Activated CD8-positive, alpha-beta T cell treated with anti-CD3 and anti-CD28 coated beads for 36 hours (primary cell): ENCODE measurements around the gene KATNB1. TPM values are rescaled to one million over a fixed set of nuclear protein-coding genes. Genes with fewer than 3 reads are reported as not detected.

Experiments
- ATAC-seq: fragments of 200-7000 bp; cut with Tn5 transposase; one replicate; pipeline ENCODE4 v1.10.0; 2021; ENCODE audit warnings: mild to moderate bottlenecking, moderate library complexity
- CTCF ChIA-PET: fragments of 350-600 bp; sonication (Branson Sonifier 250); formaldehyde crosslinking; loops from one replicate; lab custom pipeline; 2021; ENCODE audit warnings: antibody characterized with exemption; lab: Charles Lee
- POLR2A ChIA-PET: fragments of 350-600 bp; sonication (Branson Sonifier 250); formaldehyde crosslinking; loops from one replicate; lab custom pipeline; 2021; ENCODE audit warnings: antibody characterized with exemption; lab: Charles Lee
- DNase-seq: peaks from one replicate; pipeline ENCODE4 v3.0.0-alpha.2; 2020
- H3K27ac Mint-ChIP-seq: one replicate; pipeline ENCODE4 v1.8.0; 2021; ENCODE audit warnings: mild to moderate bottlenecking, mixed read lengths
- H3K27me3 Mint-ChIP-seq: one replicate; pipeline ENCODE4 v1.8.0; 2021; ENCODE audit warnings: mixed read lengths
- H3K36me3 Mint-ChIP-seq: one replicate; pipeline ENCODE4 v1.8.0; 2021; ENCODE audit warnings: low read depth, mixed read lengths
- H3K4me1 Mint-ChIP-seq: one replicate; pipeline ENCODE4 v1.8.0; 2021; ENCODE audit warnings: low read depth, mixed read lengths
- H3K4me3 Mint-ChIP-seq: one replicate; pipeline ENCODE4 v1.8.0; 2021; ENCODE audit warnings: mild to moderate bottlenecking, moderate library complexity, mixed read lengths
- H3K9me3 Mint-ChIP-seq: one replicate; pipeline ENCODE4 v1.8.0; 2021; ENCODE audit warnings: mixed read lengths
- CTCF ChIP-seq: fragments of 200-600 bp; IDR thresholded peaks from one replicate; pipeline ENCODE4 v1.8.0; 2022; ENCODE audit warnings: antibody characterized with exemption, mild to moderate bottlenecking
- intact Hi-C: fragments of 100-400 bp; cut with micrococcal nuclease; formaldehyde crosslinking; loops from one replicate; pipeline ENCODE4 v1.10.0; 2022
- total RNA-seq, 2 experiments: library from RNA; stranded (reverse); gene quantifications; one replicate each; pipeline ENCODE4 v1.2.3, GENCODE V29; 2021

Gene KATNB1
- total RNA-seq, 2 experiments from 2014 or later: 35.1 to 39.6 TPM

DNA sequence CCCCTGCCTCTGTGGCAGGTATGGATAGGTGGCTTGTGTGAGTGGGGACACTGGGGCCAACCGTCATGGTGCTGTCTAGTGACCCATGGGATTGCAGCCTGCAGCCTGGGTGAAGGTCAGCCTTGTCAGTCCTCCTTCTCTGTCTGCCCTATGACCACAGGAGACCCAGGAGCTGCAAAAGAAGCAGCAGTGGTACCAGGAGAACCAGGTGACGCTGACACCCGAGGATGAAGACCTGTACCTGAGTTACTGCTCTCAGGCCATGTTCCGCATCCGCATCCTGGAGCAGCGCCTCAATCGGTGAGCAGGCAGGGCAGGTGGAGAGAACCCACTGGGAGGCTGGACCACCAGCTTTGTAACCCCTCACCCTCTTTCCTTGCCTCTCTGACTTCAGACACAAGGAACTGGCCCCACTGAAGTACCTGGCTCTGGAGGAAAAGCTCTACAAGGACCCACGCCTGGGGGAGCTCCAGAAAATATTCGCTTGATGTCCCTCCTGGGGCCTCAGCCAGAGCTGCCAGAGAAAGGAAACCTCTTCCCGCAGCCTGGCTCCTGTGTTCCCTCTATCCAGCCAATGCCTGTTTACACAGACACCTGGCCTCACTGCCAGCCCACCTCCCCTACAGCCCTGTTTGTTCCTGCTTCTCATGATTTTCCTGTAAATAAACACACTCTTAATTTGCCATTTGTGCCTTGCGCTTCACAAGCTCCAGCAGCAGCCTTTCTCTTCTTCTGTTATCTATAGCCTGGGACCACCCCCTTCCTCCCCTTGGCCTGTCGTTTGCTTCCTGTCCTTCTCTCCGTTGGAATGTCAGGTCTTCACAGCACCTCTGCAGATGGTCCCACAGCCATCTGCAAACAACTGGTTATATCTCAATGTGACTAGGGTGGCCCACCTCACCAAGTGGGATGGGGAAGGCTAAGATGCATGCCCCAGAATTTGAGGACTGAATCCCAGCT lies 4.5 kb upstream of the KATNB1 start:
- no peaks in the 10 kb centered on the region for H3K27me3 Mint-ChIP-seq
- peaks cover 3% of the 10 kb centered on the region for H3K4me1 Mint-ChIP-seq
- H3K4me3 Mint-ChIP-seq: no peak overlapping the region
- peaks cover 8% of the 10 kb centered on the region for H3K9me3 Mint-ChIP-seq
- intact Hi-C loops: loop anchor here (10.0 kb wide), 1 partner anchor 126 kb away; no protein-coding TSS in a partner anchor
- H3K27ac Mint-ChIP-seq: no peak overlapping the region
- ChIA-PET CTCF (interaction anchor here (1.4 to 2.8 kb wide), 2 partner anchors 83 to 154 kb away, joined by 4 to 13 read pairs; no protein-coding TSS in a partner anchor), POLR2A (no interaction called here)
- TF ChIP-seq CTCF: no peak
- DNase-seq: no peak
- peaks cover 15% of the 10 kb centered on the region for H3K36me3 Mint-ChIP-seq
- ATAC-seq: no peak

DNA sequence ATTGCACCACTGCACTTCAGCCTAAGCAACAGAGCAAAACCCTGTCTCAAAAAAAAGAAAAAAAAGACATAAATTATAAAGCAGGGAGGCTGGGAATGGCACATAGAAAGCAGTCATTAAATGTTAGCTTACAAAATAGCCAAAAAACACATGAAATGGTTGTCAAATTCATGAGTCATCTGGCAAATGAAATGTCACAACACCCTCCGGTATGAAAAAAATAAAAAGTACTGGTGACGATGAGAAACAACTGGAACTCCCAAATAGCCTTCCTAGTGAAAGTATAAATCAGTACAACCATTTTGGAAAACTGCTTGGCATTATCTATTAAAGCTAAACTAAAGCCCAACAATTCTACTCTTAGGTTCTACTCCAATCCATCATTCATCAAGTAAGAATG lies 3.5 kb upstream of the KATNB1 start:
- intact Hi-C loops: loop anchor here (10.0 kb wide), 1 partner anchor 127 kb away; no protein-coding TSS in a partner anchor
- H3K27ac Mint-ChIP-seq: no peak overlapping the region
- DNase-seq (no peak), ATAC-seq (no peak)
- peaks cover 15% of the 10 kb centered on the region for H3K36me3 Mint-ChIP-seq
- H3K9me3 Mint-ChIP-seq: peaks cover 8% of the 10 kb centered on the region
- peaks cover 11% of the 10 kb centered on the region for H3K4me1 Mint-ChIP-seq
- TF ChIP-seq CTCF: no peak
- H3K27me3 Mint-ChIP-seq: no peaks in the 10 kb centered on the region
- POLR2A ChIA-PET: interaction anchor here (0.7 kb wide), 1 partner anchor 180 kb away, joined by 3 read pairs; no protein-coding TSS in a partner anchor
- CTCF ChIA-PET: interaction anchor here (1.4 to 2.8 kb wide), 2 partner anchors 84 to 155 kb away, joined by 4 to 13 read pairs; no protein-coding TSS in a partner anchor
- no peak overlapping the region for H3K4me3 Mint-ChIP-seq

- intact Hi-C loops: loop anchor here (10.0 kb wide), 1 partner anchor 128 kb away; no protein-coding TSS in a partner anchor
- H3K27me3 Mint-ChIP-seq: no peaks in the 10 kb centered on the region
- H3K4me3 Mint-ChIP-seq: peak overlapping the region; percentile 99
- peaks cover 17% of the 10 kb centered on the region for H3K4me1 Mint-ChIP-seq
- ATAC-seq (no peak), DNase-seq (no peak)
- no peak for TF ChIP-seq CTCF
- H3K27ac Mint-ChIP-seq: no peak overlapping the region
- ChIA-PET CTCF (interaction anchor here (2.8 kb wide), 1 partner anchor 156 kb away, joined by 13 read pairs; no protein-coding TSS in a partner anchor), POLR2A (interaction anchor here (0.7 kb wide), 1 partner anchor 181 kb away, joined by 3 read pairs; no protein-coding TSS in a partner anchor)
- H3K36me3 Mint-ChIP-seq: peaks cover 15% of the 10 kb centered on the region
- peaks cover 8% of the 10 kb centered on the region for H3K9me3 Mint-ChIP-seq
Observed at GRCh38 chr16:57732714-57733113, 2.9 kb upstream of the KATNB1 start.

GRCh38 chr16:57734308-57734924 lies 1.2 kb upstream of the KATNB1 start:
- Mint-ChIP-seq H3K27me3 (no peaks in the 10 kb centered on the region), H3K27ac (peak overlapping the region; percentile 98), H3K9me3 (peaks cover 8% of the 10 kb centered on the region), H3K4me1 (peaks cover 18% of the 10 kb centered on the region), H3K36me3 (peaks cover 15% of the 10 kb centered on the region), H3K4me3 (peak overlapping the region; percentile 99)
- POLR2A ChIA-PET: interaction anchor here (0.6 to 1.4 kb wide), 7 partner anchors 8 to 564 kb away, joined by 3 to 4 read pairs (median 3); partner anchors contain the start of genes CCDC102A and CFAP20
- ATAC-seq: no peak
- intact Hi-C loops: loop anchor here (10.0 kb wide), 1 partner anchor 130 kb away; no protein-coding TSS in a partner anchor
- CTCF ChIA-PET: interaction anchor here (5.6 kb wide), 1 partner anchor 22 kb away, joined by 24 read pairs; no protein-coding TSS in a partner anchor
- DNase-seq: no peak
- TF ChIP-seq CTCF: no peak
